GM23248 (cell line): Measurements from ENCODE around the gene CSMD2. TPM values are rescaled to one million over a fixed set of nuclear protein-coding genes. Genes with fewer than 3 reads are reported as not detected.

Source experiments
- DNase-seq: peaks from one replicate; pipeline ENCODE4 v3.0.0-alpha.2; 2015
- H2AFZ ChIP-seq: fragments of 200-600 bp; sonication (generic); 2 replicates; pipeline ENCODE4 v1.6.1; 2016; ENCODE audit warnings: antibody characterized with exemption
- H3F3A ChIP-seq: fragments of 200-600 bp; sonication (generic); 2 replicates; pipeline ENCODE4 v1.6.1; 2016; ENCODE audit warnings: mild to moderate bottlenecking, antibody characterized with exemption, mixed run types; ENCODE audit not compliant: insufficient read depth
- H3K27ac ChIP-seq: fragments of 200-600 bp; sonication (generic); 2 replicates; pipeline ENCODE4 v1.5.1; 2016; ENCODE audit warnings: mild to moderate bottlenecking
- H3K27me3 ChIP-seq: fragments of 200-600 bp; sonication (generic); replicated peaks from 2 replicates; pipeline ENCODE4 v1.6.1; 2016; ENCODE audit warnings: mild to moderate bottlenecking; ENCODE audit not compliant: insufficient read depth
- H3K36me3 ChIP-seq: fragments of 200-600 bp; sonication (generic); 2 replicates; pipeline ENCODE4 v1.6.1; 2016; ENCODE audit warnings: low read depth, mild to moderate bottlenecking
- H3K4me1 ChIP-seq: fragments of 200-600 bp; sonication (generic); 2 replicates; pipeline ENCODE4 v1.6.1; 2016; ENCODE audit warnings: mild to moderate bottlenecking; ENCODE audit not compliant: insufficient read depth
- H3K4me2 ChIP-seq: fragments of 200-600 bp; sonication (generic); one replicate; pipeline ENCODE4 v1.6.1; 2016; ENCODE audit warnings: mild to moderate bottlenecking; ENCODE audit not compliant: unreplicated experiment
- H3K4me3 ChIP-seq: fragments of 200-600 bp; sonication (generic); 2 replicates; pipeline ENCODE4 v1.5.1; 2016; ENCODE audit warnings: mild to moderate bottlenecking
- H3K79me2 ChIP-seq: fragments of 200-600 bp; sonication (generic); 2 replicates; pipeline ENCODE4 v1.6.1; 2016; ENCODE audit warnings: mild to moderate bottlenecking; ENCODE audit not compliant: insufficient read depth
- H3K9ac ChIP-seq: fragments of 200-600 bp; sonication (generic); 2 replicates; pipeline ENCODE4 v1.6.1; 2016; ENCODE audit warnings: mild to moderate bottlenecking
- H3K9me2 ChIP-seq: fragments of 200-600 bp; sonication (generic); 2 replicates; pipeline ENCODE4 v1.6.1; 2016; ENCODE audit warnings: mixed run types, mild to moderate bottlenecking, moderate library complexity; ENCODE audit not compliant: insufficient read depth
- H3K9me3 ChIP-seq: fragments of 200-600 bp; sonication (generic); one replicate; pipeline ENCODE4 v1.6.1; 2017; ENCODE audit warnings: low read depth
- H4K20me1 ChIP-seq: fragments of 200-600 bp; sonication (generic); 2 replicates; pipeline ENCODE4 v1.6.0; 2016; ENCODE audit not compliant: insufficient read depth
- EZH2 ChIP-seq: fragments of 200-600 bp; sonication (generic); IDR thresholded peaks from 2 replicates; pipeline ENCODE4 v1.6.1; 2018; ENCODE audit warnings: antibody characterized with exemption, mild to moderate bottlenecking; ENCODE audit not compliant: insufficient read depth, poor library complexity, severe bottlenecking
- EZH2phosphoT487 ChIP-seq: fragments of 200-600 bp; sonication (generic); IDR thresholded peaks from 2 replicates; pipeline ENCODE4 v1.6.1; 2018; ENCODE audit warnings: antibody characterized with exemption, moderate library complexity, mild to moderate bottlenecking, low read depth; ENCODE audit not compliant: insufficient read depth
- WGBS, 2 experiments: methylation state at CpG; one replicate each; pipeline ENCODE4 v1.1.6; 2015 to 2017; ENCODE audit warnings: low lambda C conversion rate in 2 of 2, low coverage in 1 of 2; ENCODE audit errors: missing lambda C conversion rate in 2 of 2; 5-methylcytosine and 5-hydroxymethylcytosine counted together
- in situ Hi-C: fragments of 300-500 bp; cut with MboI; formaldehyde crosslinking; loops from 2 replicates; pipeline ENCODE4 v1.15.0; 2020
- polyA plus RNA-seq: library from polyadenylated mRNA; unstranded; fragments of >200 nt; fragmentation: Nextera tagmentation; extraction: Ambion mirVana; gene quantifications from 2 replicates; pipeline ENCODE4 v1.2.1, GENCODE V29; 2016
- total RNA-seq: library from RNA; depleted of rRNA; stranded (reverse); fragments of >200 nt; shearing (Covaris generic); gene quantifications from 2 replicates; pipeline ENCODE4 v1.2.3, GENCODE V29; 2014

CSMD2 gene
- total and polyA plus RNA-seq, 2 experiments from 2014 or later: 4.5 to 7.1 TPM

GRCh38 chr1:33601751-33602150 is 563.3 kb downstream of the CSMD2 start:
- no peaks in the 10 kb centered on the region for H4K20me1 ChIP-seq
- no peak for TF ChIP-seq EZH2phosphoT487
- no peak for DNase-seq
- H3K27me3 ChIP-seq: no peaks in the 10 kb centered on the region
- H3K4me2 ChIP-seq: no peak overlapping the region
- H3K9me3 ChIP-seq: no peaks in the 10 kb centered on the region
- no peak overlapping the region for H3K4me3 ChIP-seq
- H3K27ac ChIP-seq: no peak overlapping the region
- in situ Hi-C loops: no loop called here
- no peaks in the 10 kb centered on the region for H3F3A ChIP-seq
- no peak overlapping the region for H2AFZ ChIP-seq
- 91 to 94% methylated on average over 2 of the region's 2 CpGs for WGBS, 2 experiments
- H3K79me2 ChIP-seq: no peaks in the 10 kb centered on the region
- H3K36me3 ChIP-seq: peaks cover 16% of the 10 kb centered on the region; the same call in 1 of the 2 replicates
- no peak overlapping the region for H3K9ac ChIP-seq
- H3K4me1 ChIP-seq: no peaks in the 10 kb centered on the region
- no peaks in the 10 kb centered on the region for H3K9me2 ChIP-seq

- in situ Hi-C loops: no loop called here
- 69 to 80% methylated on average over 7 of the region's 7 CpGs for WGBS, 2 experiments
- no peak for DNase-seq
Observed at GRCh38 chr1:33599516-33600115, 565.4 kb downstream of the CSMD2 start.

GRCh38 chr1:33588726-33589125 is 576.3 kb downstream of the CSMD2 start:
- peaks cover 8% of the 10 kb centered on the region for H3K4me1 ChIP-seq
- no peak for DNase-seq
- H4K20me1 ChIP-seq: no peaks in the 10 kb centered on the region
- no peaks in the 10 kb centered on the region for H3K79me2 ChIP-seq
- H3K27me3 ChIP-seq: no peaks in the 10 kb centered on the region
- H3K9me3 ChIP-seq: no peaks in the 10 kb centered on the region
- no peak overlapping the region for H3K9ac ChIP-seq
- in situ Hi-C loops: no loop called here
- no peak overlapping the region for H3K4me2 ChIP-seq
- 88 to 93% methylated on average over 7 of the region's 7 CpGs for WGBS, 2 experiments
- H3K36me3 ChIP-seq: no peaks in the 10 kb centered on the region
- H3K4me3 ChIP-seq: no peak overlapping the region
- no peaks in the 10 kb centered on the region for H3K9me2 ChIP-seq
- H2AFZ ChIP-seq: no peak overlapping the region
- H3K27ac ChIP-seq: no peak overlapping the region
- H3F3A ChIP-seq: peaks cover 12% of the 10 kb centered on the region
- no peak for TF ChIP-seq EZH2
- no peak for TF ChIP-seq EZH2phosphoT487

More at GRCh38 chr1:33599516-33600115, 565.4 kb downstream of the CSMD2 start:
- peaks cover 16% of the 10 kb centered on the region; the same call in 1 of the 2 replicates for H3K36me3 ChIP-seq
- H3K9me3 ChIP-seq: no peaks in the 10 kb centered on the region
- no peak overlapping the region for H3K4me3 ChIP-seq
- H2AFZ ChIP-seq: no peak overlapping the region
- H3K4me1 ChIP-seq: no peaks in the 10 kb centered on the region
- H3K9ac ChIP-seq: no peak overlapping the region
- H4K20me1 ChIP-seq: no peaks in the 10 kb centered on the region
- TF ChIP-seq EZH2phosphoT487 (no peak), EZH2 (no peak)
- no peak overlapping the region for H3K4me2 ChIP-seq
- H3K79me2 ChIP-seq: no peaks in the 10 kb centered on the region
- no peaks in the 10 kb centered on the region for H3K9me2 ChIP-seq
- H3K27ac ChIP-seq: no peak overlapping the region
- H3K27me3 ChIP-seq: no peaks in the 10 kb centered on the region
- H3F3A ChIP-seq: no peaks in the 10 kb centered on the region

GRCh38 chr1:33586795-33587194 is 578.2 kb downstream of the CSMD2 start:
- in situ Hi-C loops: no loop called here
- no peak for DNase-seq
- WGBS, 2 experiments: 92 to 96% methylated on average over 5 of the region's 5 CpGs
- Histone ChIP-seq H3K4me3 (no peak overlapping the region), H3K27ac (no peak overlapping the region), H2AFZ (no peak overlapping the region), H3K9me3 (no peaks in the 10 kb centered on the region), H3K36me3 (no peaks in the 10 kb centered on the region; the same call in 1 of the 2 replicates), H3K9me2 (no peaks in the 10 kb centered on the region), H3F3A (peaks cover 12% of the 10 kb centered on the region), H3K27me3 (no peaks in the 10 kb centered on the region), H3K9ac (no peak overlapping the region), H4K20me1 (no peaks in the 10 kb centered on the region), H3K79me2 (no peaks in the 10 kb centered on the region), H3K4me1 (peaks cover 8% of the 10 kb centered on the region), H3K4me2 (no peak overlapping the region)
- TF ChIP-seq EZH2 (no peak), EZH2phosphoT487 (no peak)
